GM12892 (cell line): Measurements from ENCODE around the gene C3orf33.

Experiments
- POLR2AphosphoS5 ChIP-seq: IDR thresholded peaks from 2 replicates; pipeline ENCODE4 v1.6.1; 2011; ENCODE audit warnings: low read depth, low read length, control low read depth
- TAF1 ChIP-seq: IDR thresholded peaks from 2 replicates; pipeline ENCODE4 v1.6.1; 2011; ENCODE audit warnings: low read depth, mild to moderate bottlenecking, control low read depth, low read length, borderline replicate concordance

DNA sequence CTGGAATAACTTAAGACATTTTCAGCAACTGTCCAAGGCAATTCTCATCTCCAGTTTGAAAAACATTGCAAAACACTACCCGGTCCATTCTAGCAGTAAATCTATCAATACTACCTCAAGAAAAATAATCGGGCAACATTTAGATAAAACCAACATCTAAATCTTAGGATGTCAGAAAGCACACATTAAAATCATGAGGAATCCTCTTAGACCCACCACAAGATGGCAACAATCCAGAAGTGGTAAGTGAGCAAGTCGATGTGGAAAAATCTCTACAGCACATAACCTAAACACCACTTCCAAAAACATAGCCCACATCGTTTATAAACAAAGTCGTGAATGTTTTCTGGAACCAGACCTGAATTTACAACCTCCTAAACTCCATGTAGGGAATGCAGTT, 66.9 kb downstream of the C3orf33 start:
- no peak for TF ChIP-seq POLR2AphosphoS5
- no peak for TF ChIP-seq TAF1
